DMS79 treated with DMSO at 0.1 percent for 48 hours (cell line): ENCODE data around the gene SSBP4.

ENCODE experiments used
- DNase-seq: peaks from one replicate; lab custom pipeline; 2025; lab: John Stamatoyannopoulos, UW

Gene SSBP4

DNA sequence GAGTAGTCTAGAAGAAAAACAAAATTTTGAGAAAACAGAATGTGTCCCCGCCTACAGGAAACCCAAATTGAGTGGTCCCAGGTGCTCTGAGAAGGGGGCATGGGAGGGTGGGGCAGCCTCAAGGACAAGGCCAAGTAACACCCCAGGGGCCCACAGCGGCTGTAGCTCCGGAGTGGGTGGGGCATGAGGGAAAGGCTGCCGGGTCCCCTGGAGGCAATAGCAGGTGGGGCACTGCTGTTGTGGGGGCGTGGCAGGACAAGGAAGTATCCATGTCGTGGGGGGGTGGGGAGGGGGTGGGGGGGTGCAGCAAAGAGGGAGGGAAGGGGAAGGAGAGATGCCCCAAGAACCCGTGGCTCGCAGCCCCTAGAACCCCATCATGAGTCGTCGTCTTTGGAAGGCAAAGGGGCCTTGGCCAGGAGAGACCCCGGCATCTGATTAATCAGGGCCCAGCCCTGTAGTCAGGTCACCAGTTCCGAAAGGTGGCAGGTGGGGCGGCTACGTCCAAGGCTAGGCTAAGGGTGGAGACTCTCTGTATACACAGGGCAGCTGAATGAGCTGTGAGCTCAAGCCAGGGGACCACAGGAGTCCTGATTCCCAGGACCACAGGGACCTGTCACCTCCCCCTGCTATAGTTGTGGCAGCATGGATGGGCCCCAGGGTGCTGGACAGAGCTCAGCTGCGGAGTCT, 26.2 kb downstream of the SSBP4 start:
- DNase-seq = no peak

DNA sequence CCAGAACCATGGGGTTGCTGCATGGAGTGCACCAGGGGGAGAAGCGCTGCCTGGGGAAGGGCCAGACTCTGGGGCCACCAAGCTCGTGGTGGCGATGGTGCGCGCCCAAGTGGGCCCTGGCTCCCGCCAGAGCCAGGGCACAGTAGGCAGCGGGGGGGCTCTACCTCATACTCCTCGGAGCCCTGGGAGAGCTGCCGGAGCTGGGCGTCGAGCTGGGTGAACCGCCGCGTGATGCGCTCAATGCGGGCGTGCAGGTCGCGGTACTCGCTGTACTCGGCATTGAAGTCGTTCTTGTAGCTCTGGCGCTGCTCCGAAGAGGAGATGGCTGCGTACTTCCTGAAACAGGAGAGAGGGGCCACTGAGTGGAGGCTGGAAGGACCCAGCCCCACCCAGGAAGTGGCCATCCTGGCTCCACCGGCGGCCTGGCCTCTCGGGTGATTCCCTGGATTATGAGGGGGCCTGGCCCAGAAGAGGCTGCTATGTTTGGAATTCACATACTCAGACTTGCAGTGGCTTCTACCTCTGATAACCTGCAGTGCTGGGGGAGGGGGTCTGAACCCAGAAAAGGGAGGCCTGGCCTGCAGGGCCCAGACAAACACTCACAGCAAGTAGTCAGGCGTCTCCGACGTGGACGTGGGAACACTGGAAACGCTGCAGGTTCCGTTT, 27.1 kb downstream of the SSBP4 start:
- DNase-seq = no peak

DNA sequence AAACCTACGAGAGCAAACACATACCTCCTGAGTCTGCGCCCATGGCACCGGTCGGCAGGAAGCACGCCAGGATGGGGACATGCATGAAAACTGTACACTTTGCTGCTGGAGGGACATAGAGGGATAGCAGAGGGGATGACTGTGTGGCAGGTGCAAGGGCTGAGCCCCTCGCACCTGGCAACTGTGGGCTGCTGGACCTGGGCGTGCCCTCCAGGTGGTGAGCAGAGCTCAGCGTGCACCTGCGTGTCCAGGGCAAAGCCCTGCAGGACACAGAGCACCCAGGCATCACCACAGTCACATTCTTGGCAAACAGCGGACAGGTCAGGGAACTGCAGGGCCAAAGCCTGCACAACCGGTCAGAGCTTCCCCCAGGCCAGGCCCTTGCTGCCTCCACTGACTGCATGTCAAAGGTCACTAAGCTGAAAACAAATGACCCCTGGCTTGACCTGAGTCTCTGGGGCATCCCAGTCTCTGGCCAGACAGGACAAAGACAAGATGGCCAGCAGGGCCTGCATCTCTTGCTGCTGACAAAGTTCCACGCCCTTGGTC, 27.7 kb downstream of the SSBP4 start:
- DNase-seq = no peak

DNA sequence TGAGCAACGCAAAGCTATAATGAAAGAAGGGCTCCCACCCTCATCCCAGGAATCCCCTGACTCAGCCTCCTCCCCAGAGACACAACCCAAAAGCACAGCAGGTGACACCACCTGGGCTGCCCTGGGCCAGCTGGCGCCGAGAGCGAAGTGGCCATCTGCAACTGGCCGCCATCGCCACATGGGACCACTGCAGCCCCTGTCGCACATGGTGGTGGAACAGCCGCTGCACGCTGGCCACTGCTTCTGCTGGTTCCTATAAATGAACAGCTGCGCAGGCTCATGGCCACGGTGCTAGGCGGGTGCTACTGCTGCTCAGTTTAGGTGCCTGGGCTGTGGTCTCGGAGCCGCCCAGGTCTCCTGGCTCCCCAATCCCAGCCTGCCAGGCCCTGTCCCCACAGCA, 30.4 kb downstream of the SSBP4 start:
- DNase-seq = no peak

DNA sequence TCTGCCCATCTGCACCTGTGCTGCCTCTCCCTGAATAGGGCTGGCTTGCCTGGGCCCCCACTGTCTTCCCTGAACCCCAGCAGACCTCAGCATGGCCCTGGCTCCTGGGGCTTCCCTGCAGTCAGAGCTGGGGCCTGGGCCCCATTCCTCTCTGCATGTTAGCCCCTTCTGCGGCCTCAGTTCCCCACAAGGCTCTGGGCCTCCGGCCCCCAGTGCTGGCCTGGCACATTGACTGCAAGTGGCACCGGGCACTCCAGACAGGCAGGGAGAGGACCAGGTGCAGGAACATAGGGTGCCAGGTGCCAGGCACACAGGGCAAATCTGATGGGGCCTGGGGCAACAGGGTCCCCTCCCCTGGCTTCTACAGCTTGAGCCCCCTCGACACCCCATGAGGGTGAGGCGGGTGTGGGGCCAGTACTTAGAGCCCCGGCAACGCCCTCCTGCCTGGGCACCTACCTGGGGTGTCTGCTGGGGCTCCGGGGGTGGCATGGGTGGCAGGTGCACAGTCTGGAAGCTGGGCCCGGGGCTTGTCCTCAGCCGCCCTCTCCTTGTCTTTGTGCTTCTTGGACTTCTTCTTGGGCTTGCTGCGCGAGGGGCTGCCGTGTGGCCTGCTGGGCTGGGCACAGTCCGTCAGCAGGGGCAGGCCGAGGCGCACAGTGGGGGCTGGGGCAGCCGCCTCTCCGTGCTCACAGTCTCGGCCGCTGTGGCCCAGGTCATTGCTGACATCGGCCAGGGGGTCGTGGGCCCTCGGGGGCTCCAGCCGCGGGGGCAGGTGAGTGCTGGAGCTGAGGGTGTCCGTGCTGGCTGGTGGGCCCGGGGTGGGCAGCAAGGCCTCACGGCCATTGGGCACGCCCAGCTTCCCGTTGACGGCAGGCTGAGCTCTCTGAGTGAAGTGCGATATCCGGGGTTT, 31.1 kb downstream of the SSBP4 start:
- DNase-seq = no peak

DNA sequence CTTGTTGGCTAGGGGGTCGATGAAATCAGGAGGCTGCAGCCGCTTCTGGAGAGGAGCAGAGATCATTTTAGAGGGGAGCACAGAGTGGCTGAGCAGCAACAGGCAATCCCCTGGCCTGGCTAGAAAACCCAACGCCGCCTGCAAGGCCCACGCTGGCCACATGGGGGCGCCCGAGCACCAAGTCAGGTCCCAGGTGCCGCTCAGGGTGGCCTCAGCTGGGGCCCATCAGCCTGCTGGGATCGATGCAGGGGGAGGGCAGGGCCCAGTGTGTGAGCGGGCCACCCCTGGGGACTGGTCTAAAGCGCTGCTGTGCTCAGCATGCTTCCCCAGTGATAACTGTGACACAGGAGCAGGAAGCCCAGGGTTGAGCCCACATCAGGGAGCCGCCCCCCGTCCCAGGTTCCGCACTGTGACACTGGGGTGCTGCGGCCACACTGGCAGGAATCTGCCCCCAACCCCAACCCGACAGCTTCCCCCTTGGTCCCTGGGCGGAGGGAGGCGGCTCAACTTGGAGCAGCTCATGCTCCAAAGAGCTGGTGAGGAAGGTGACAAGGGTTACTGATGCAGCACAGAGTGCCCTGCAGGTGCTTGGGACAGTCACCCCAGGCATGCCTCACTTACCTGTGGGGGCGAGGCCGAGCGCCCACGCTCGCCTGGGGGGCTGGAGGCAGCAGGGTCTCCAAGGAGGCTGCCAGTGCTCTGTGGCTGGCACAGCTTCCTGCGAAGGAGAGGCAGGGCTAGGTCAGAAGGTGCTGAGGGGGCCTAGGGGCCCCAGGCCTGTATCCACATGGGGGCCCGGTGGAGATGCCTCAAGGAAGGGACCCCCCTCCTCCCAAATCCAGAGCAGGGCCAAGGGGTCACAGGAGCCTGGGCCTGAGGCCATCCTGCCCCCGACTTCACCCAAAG, 32.0 kb downstream of the SSBP4 start:
- DNase-seq = peak; percentile 25

DNA sequence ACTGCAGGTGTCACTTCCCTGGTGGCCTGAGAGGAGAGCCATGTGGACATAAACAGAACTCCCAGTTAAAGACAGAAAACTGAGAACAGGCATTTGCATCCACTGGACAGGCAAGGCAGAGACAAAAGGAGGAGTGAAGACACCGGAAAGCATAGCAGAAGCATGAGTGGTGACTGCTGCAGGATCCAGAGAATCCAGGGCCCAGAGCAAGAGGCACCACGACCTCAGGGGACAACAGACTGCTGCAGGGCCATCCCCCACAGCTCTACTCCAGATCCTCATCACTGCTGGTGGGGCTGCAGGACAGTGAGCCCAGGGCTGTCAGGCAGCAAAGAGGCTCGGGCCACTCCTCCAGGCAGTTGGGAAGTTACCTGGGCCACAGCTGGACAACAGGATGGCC, 33.2 kb downstream of the SSBP4 start:
- no peak for DNase-seq

DNA sequence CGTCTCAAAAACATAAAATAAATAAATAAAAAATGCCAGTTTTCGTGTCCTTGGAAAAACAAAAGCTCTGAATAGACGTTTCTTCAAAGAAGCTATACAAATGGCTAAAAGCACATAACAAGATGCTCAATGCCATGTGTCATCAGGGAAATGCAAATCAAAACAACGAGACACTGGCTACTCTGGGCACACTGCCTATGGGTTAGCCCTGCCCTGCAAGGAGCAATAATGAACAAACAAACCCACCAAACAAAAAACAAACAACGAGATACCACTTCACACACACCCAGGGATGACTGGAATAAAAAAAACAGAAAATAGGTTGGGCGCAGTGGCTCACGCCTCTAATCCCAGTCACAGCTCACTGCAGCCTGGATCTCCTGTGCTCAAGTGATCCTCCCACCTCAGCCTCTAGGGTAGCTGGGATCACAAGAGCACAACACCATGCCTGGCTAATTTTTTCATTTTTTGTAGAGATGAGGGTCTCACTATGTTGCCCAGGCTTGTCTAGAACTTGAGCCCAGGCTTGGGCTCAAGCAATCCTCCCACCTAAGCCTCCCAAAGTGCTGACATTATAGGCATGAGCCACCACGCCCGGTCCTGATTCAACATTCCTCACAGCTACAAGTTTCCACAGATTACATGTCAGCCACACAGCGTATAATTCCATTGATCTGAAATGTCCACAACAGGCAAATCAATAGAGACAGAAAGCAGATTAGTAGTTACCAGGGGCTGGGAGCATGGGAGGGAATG, 34.2 kb downstream of the SSBP4 start:
- no peak for DNase-seq

DNA sequence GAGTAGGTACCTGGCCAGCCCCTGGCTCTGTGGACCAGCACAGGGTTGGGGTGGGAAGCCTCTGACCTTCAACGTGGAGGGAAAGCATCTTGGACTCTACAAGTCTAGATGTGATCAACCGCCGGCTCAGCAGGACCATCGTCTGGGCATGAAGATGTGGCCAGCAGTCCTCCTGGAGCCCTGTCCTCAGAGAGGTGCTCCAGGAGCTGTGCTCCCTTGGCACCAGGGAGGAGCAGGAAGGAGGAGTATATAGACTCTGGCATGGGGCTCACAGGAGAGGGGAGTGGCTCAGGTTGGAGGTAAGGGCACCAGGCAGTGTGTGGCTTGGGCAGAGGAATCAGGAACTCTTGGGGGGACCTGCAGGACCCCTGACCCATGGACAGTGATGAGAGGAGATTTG, 37.1 kb downstream of the SSBP4 start:
- DNase-seq = no peak

DNA sequence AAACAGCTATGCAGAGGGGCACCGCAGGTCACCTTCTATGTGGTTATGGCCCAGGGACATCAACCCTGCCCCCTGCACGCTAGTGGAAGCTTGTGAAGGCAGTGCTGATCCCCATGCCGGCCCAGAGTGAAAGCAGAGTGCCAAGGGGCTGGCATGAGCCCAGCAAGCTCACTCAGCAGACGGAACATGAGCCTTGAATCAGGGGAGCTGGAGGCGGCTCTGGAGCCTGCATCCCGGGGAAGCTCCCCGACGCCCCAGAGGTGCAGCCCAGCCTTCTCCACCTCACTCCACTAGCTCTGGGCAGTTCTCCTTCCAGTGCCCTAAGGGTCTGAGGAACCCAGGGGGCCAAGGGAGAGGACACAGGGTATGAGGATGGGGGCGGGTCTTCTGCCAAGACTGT, 37.8 kb downstream of the SSBP4 start:
- DNase-seq = no peak

DNA sequence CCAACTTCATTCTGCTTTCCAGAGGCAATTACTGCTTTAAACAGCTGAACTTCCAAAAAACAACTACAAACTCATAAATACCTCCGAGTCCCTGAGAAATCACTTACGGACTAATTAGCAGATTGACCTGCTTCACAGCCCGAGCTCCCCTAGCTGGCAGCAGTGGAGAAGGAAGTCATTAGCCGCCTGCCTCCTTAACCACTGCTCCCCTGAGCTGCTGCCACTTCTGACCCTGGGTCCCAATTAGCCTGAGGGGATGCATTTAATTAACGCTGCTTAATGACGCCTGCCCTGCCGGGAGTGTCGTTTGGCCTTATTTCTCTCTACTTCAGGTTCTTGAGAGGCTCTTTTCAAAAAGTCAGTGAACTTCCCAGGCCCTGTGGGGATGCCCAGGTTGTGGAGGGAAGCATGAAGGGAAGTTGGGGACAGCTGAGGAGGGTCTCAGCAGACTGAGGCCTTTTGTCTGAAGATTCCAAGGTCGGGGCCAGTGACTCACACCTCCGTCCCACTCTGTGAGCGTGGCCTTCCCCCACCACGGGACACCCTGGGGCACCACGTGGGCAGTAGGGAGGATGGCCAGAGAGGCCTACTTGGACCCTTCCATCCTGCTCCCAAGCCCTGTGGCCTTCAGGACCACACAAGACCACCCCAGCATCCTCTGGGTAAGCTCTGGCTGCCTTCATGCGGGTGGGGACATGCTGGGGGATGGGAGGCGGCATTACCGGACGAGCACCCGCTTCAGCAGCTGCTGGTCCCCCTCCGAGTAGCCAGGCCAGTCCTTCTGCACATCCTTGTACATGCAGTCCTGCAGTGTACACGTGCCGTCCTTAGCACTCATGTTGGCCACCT, 38.5 kb downstream of the SSBP4 start:
- DNase-seq = no peak

DNA sequence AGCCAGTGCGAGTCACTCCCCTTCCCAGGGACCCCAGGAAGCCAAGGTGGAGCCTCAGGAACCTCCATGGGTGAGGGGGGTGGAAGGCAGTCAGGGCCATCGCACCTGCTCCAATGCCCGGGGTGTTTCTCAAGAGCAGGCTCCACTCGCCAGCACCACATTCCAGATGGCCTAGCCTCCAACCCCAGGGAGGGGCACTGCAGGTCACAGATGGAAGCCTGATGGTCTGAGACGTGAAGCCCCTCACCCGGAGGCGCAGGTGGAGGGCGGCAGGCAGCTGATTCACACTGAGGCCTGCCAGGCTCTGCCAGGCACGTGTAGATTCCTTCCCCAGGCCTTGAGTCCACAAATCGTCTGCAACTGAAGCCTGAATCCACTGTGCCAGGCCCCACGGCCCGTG, 41.7 kb downstream of the SSBP4 start:
- DNase-seq = no peak

DNA sequence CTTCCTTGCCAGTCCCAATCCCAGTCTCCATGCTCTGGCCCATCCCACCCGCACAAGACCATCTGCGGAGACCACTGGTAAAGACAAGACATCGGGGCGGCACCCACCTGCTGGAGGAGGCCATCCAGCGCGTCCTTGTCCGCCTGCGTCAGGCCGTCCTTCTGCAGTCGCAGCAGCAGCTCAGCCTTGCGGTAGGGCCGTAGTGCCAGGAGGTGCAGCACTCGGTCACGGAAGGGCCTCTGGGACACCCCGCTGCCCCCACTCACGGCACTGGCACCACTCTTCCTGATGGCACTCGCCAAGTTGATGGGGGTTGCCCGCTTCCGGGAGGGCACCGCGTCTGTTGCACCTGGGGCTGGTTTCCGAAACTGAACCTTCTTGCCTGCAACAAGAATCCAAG, 42.3 kb downstream of the SSBP4 start:
- no peak for DNase-seq

DNA sequence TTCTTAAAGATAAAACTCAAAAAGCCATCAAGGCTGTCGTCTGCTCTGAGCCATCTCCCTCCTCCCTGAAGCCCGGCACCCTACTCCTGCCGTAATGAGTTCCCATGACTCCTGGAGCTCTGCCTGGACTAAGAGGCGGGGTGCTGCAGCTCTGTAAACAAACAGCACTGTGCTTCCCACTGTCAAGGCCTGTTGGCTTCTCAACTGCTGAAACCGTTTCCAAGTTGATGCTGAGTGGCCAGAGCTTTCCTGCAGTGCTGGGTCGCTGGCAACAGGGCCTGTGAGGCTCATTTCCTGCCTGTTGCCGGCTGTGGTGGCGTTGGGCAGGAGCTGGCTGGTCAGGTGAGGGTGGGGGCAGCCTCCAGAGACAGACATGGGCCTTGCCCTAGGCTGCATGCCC, 45.4 kb downstream of the SSBP4 start:
- DNase-seq = peak; percentile 93

DNA sequence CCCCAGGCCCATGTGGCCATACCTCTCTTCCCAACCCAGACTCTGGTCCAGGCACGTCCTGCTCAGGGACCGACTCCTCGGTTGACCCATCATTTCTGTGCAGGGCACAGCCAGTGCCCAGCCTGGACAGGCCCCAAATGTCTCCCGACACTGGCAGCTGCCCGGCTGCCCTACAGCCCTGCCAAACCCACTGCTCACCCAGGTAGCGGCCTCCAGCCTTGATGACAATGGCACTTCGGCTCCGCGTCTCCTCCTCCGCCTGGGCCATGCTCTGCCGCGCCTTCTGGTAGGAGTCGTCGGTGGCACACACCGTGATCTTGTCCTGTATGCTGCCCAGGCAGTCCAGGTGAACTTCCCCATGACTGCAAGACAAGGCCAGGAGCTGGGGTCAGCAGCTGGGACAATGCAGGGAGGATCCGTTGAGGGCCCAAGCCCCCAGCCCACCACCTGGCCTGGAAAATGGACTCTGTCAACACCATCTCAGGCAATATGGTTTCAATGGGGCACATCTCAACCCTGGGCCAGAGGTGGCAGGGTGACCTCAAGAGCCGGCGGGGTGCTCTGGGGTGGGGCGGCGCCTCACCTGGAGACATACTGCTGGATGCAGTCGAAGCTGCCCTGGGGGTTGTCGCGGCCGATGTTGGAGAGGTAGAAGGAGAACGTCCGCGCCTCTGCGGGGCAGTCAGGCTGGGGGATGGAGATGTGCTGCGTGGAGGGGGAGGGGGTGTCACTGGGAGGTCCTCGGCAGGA, 46.2 kb downstream of the SSBP4 start:
- DNase-seq = no peak

DNA sequence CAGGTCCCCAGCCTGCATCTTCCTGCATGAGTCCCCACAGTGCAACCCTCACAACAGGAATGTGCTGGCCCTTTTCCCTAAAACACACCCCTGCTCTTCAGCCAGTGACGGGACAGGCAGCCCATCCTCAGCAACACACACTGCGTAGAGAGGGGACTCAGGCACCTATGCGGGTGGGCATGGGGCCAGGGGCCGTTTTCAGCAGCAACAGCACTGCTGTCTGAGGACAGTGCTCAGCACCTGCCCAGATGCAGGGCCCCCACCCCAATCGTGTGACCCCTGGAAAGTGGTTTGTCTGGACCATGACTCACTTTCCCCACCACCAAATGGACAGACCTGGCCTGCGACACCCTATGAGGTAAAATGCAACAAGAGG, 46.8 kb downstream of the SSBP4 start:
- no peak for DNase-seq

DNA sequence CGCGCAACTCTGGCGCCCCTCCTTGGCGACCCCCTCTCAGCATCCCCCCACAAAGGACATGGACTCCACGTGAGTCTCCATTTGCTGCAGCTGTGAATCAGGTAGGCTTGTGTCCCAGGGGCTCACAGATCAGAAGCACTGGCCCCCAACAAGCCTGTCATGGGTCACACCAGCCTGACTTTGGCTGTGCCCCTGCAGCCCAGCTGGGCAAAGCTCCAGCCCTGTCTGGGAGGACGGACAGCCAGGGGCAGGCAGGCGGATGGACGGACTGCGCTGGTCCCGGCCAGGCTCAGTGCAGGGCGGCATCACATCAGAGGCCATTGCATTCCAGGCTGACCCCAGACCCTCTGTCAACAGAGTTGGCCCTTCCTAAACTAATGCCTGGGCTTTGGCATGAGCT, 47.2 kb downstream of the SSBP4 start:
- DNase-seq = no peak

DNA sequence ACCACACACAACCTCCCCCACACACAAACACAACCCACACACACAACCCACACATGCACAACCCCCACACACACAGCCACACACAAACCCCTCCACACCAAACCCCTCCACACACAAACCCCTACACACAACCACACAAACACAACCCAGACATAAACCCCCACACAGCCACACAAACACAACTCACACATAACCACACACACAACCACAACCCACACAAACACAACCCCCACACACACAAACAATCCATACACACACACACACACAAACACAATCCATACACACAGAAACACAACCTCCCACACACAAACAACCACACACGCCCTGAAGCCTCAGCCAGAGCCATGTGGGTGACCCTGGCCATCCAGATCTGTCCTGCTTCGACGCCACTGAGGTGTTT, 48.8 kb downstream of the SSBP4 start:
- DNase-seq = no peak

DNA sequence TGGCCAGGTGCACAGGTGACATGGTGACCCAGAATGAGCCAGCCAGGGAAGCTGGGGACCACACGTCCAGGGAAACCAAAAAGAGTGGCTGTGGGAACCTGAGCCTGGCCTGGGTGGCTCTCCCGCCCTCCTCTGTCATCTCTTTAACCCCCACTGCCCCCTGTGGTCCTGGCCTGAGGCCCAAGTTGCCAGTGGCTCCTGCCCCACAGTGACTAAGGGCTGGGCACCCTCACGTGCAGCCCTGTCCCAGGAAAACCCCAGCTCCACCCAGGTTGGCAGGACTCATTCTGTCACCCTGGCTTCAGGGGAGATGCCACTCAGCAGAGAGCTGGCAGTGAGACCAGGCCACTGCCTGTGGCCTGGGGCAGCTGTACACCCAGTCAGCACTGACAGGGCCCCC, 49.3 kb downstream of the SSBP4 start:
- DNase-seq = no peak
